GM18907 (cell line): ENCODE measurements around the gene PRUNE1.

Experiments used
- ATAC-seq: cut with Tn5 transposase; IDR thresholded peaks from one replicate; pipeline ENCODE4 v1.9.1; 2021; ENCODE audit warnings: mild to moderate bottlenecking, moderate library complexity; ENCODE audit not compliant: unreplicated experiment

Gene PRUNE1

GRCh38 chr1:150976879-150977694, 31.2 kb upstream of the PRUNE1 start:
- no peak for ATAC-seq

- peak; percentile 51 for ATAC-seq
Observed at GRCh38 chr1:150979092-150980056, 28.9 kb upstream of the PRUNE1 start.

- no peak for ATAC-seq
Observed at GRCh38 chr1:150981177-150981804, 27.0 kb upstream of the PRUNE1 start.

DNA sequence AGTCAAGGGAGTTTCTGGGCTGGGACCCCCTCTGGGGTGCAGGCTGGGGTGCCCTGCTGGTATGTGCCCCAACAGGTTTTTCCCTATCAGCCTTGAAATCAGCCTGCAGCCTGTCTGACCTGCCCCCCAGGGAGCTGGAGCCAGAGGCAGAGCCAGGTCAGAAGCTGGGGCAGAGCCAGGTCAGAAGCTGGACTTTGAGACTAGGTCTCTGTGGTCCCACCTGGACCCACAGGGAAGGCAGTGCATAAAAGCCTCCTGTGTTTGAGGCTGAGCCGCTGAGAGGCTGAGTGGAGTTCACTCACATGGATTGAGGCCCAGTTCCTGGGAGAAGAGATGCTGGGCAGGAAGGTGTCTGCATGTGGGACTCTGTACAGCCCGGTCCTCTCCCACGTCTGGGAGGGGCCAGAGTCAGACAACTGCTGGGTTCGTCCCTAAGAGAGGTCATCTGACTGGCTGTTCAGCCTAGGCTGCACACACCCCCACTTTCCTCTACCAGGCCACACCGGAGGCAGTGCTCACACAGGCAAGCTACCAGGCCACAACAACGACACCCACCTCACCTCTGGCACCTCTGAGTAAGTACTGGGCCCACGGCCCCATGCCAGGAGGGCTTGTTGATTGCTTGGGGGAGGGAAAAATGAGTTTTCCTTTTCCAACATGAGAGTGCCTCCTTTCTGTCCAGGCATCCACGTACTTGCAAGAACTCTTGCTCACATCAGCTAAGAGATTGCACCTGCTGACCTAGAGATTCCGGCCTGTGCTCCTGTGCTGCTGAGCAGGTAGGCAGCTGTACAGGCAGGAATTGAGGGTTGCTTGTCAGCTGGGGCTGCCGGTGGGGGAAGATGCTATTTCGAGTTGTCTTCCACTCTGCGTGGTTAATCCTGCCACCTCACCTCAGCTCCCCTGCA, 26.2 kb upstream of the PRUNE1 start, which contains the start of gene ANXA9:
ANXA9 (plus strand) TSS at position 488 of the 908 bp plus-strand sequence. CDS start 814 bp downstream, outside the sequence.
- no peak for ATAC-seq

DNA sequence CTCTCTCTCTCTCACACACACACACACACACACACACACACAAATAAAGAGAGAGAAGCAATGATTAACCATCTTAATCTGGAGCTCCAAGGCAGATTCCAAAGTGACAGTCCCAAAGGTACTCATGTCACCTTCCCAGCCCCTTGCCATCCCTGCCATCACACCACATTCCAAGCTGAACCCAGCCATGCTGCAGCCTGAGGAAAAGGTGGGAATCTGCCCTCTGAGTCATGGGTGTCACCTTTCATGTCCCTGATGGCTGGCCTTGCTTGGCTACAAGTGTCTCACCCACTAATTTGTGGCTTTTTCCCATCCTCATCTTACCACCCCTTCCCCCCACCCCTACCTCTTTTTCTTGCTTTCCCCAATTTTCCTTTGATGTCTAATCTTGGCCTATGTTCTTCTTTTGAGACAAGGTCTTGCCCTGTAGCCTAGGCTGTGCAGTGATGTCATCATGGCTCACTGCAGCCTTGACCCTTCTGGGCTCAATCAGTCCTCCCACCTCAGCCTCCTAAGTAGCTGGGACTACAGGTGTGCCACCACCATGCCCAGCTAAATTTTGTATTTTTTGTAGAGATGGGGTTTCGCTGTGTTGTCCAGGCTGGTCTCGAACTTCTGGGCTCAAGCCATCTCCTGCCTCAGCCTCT, 22.9 kb upstream of the PRUNE1 start:
- ATAC-seq = no peak

- no peak for ATAC-seq
Observed at GRCh38 chr1:150987924-150988323, 20.3 kb upstream of the PRUNE1 start.

GRCh38 chr1:150992626-150993025, 15.6 kb upstream of the PRUNE1 start:
- ATAC-seq = no peak

DNA sequence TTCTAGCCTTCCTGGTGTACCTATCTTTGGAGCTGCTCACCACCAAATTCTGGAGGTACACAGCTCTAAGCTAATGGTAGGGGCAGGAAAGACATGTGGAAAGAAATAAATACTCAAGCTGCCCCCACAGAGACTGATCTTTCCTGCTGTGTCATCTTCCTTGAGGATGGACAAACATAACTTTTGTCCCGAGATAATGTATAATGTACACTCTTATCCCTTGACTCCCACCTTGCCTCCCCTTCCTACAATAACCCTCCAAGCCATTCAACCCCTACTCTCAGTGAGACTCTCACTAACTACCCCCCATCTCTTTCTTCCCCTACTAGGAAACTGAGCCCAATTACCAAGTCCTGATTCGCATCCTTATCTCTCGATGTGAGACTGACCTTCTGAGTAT, 14.0 kb upstream of the PRUNE1 start:
- no peak for ATAC-seq

GRCh38 chr1:150995460-150995859, 12.8 kb upstream of the PRUNE1 start:
- no peak for ATAC-seq

DNA sequence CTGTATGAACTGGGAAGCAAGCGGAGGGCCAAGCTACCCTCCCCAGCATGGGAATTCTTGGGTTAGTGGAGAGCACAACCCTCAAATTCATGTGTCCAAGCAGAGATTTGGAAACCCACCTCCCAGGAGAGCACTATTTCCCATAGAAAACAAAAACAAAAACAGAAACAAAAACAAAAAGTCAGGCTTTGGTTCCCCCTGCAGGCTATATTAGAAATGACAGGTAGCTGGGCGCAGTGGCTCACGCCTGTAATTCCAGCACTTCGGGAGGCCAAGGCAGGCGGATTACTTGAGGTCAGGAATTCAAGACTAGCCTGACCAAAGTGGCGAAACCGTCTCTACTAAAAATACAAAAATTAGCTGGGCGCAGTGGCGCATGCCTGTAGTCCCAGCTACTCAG, 12.4 kb upstream of the PRUNE1 start:
- no peak for ATAC-seq

GRCh38 chr1:150997126-150997872, 10.9 kb upstream of the PRUNE1 start:
- ATAC-seq = no peak

- no peak for ATAC-seq
Observed at GRCh38 chr1:150997949-150998348, 10.3 kb upstream of the PRUNE1 start.

DNA sequence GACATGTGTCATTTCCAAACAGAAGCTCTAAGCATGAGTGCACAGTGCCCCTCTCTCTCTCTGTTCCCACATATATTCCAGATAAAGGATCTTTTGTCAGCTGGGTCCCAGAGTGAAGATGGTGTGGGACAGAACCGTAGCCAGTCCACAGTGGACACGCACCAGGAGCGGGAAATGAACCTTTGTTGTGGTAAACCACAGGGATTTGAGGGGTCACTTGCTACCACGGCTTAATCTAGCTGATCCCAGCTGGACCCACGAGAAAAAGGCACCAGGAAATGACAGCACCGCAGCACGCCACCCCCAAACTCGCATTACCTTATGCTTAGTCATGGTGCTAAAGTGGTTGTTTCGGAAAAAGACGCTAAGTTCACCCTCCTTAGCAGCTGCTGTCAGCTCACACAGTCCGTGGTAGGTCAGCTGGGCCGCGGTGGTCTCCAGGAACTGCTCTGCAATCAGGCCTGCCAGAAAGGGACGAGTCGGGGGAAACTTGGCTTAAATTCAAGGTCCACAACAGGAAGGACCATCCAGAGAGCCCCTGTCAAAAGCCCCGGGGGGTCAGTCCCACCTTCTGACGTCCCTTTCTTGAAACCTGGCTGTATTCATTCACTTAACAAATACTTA, 9.1 kb upstream of the PRUNE1 start:
- no peak for ATAC-seq

GRCh38 chr1:150999926-151000325, 8.3 kb upstream of the PRUNE1 start:
- ATAC-seq = no peak

DNA sequence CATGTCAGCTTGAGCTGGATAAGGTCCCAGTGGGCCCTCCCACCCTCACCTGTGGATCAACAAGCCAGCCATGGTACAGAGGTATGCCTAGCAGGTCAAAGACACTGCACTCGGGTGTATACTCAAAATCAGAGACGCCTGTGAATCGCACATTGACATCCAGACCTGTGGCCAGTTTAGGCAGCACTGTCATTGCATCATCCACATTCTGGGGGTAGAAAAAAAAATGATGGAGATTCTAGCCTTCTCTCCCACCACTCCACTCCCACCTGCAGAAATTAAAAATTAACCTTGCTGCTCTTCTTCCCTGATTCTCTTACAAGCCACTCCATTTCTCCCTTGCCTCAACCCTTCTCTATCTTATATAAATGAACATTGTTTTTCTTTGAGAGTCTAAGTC, 7.8 kb upstream of the PRUNE1 start:
- no peak for ATAC-seq

GRCh38 chr1:151001602-151002001, 6.6 kb upstream of the PRUNE1 start:
- ATAC-seq = no peak

DNA sequence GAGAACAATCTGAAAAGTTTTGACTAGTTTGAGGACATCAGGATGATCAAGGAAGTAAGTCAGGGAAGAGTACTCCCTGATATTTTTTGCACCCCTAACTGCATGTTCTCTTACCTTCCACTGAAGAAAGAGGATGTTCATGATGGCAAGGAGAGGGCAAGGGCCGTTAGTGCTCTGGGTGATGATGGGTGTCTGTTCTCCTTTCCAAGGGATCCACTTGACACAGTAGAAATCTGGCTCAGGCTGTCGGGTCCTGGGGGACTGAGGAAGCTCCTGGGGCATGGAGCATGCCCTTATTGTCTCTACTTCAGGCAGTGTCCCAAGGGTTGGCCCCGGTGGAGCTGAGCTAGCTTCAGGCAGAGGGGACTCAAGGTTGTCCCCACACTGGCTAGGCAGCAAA, 6.2 kb upstream of the PRUNE1 start:
- ATAC-seq = no peak

GRCh38 chr1:151002611-151003010, 5.6 kb upstream of the PRUNE1 start:
- no peak for ATAC-seq

- no peak for ATAC-seq
Observed at GRCh38 chr1:151003180-151003579, 5.1 kb upstream of the PRUNE1 start.
